Hematopoietic multipotent progenitor cell treated with erythropoietin and hydrocortisone succinate and interleukin-3 and kit ligand, for 4 days (in vitro differentiated cells): Measurements from ENCODE around the gene OPRM1.

ENCODE experiments used
- DNase-seq: peaks from one replicate; pipeline ENCODE4 v3.0.0-alpha.2; 2015

OPRM1 gene

DNA sequence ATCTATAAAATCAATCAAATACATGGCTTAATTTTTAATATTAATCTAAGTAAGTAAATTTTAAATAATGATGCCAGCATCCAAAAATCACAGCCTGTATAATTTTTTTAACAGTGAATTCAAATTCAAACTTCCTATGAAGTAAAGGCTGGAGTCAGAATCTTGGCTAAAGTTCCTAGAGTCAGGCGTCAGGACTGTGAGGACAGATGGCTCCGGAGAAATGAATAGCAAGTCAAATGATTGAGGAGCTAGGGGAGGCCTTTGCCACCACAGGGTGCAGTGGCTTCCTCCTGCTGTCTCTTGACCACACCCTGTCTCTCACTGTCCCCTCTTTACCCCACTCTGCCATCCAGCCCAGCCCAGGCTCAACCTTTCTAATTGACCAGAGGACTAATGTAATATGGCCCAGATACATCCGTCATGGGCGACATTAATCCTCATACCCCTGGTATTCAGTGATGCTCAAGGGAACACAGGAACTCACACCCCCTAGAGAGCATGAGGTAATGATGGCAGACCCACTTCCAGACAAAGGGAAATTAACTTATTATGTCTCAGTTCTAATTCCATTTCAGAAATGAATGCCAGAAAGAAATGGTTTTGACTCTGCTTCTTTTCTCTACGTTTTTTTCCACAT is 53.4 kb downstream of the OPRM1 start:
- DNase-seq, result no peak

DNA sequence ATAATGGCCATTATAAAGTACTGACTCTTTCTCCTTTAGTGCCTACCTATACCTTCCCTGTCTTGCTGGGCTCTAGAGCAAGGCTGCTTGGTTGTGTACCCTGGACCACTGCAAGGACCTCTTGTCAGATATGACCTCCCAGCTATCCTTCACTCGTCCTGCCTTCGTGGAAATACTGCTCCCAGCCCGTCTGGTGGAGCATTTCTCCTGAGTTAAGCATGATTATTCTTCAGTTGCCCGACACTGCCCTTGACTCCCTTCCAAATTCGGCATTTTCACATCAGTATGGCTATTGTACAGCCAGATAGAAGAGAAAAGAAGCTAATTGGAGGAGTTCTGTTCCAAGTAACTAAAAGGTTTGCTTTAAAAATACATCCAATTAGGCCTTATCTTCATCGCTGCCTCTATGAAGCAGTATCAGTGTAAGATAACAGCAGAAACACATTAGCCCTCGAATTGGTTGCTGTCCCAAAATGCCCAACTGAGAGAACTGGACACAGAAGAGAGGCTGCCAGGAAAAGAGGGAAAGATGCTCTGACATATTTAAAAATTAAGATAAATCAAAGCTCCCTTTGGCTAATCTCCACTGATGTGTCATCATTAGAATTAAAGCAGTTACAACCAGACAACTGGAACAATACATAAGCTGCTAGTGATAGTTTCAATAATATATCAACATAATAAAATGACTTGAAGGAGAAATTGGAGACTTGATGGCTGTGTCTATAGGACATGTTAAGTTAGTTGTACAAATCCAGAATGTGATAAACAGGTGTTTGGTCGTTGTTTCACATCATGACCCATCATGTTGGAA is 54.4 kb downstream of the OPRM1 start:
- no peak for DNase-seq

DNA sequence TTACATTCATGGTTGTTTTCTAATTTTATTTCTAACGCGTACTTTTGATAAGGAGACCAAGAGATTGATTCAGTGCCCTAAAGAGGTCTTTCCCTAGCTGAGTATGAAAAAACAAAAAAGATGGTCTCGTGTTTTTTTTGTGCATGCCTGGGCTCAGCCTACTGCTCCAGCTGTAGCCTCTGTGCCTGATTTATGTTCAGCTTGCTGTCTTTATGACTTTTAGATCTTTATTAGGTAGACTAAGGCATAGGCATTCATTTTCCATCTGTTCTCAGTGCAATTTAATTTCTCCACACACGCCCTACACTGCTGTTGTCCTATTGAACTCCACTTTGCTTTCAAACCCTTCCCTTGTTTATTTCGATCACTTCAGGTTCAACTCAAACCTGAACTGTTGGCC is 56.5 kb downstream of the OPRM1 start:
- no peak for DNase-seq

DNA sequence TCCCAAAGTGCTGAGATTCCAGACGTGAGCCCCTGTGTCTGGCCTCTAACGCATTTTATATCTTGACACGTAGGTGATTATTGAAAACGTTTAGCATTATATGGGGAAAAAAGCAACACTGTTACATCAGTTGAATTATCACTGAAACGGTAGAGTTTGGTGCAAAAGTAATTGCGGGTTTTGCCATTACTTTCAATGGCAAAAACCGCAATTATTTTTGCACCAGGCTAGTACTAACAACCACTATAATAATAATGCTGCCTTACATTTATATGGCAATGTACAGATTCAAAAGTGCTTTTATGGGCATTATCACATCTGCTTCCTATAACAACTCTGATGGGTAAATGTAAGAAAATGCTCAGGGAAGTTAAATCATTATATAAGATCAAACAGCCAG is 57.3 kb downstream of the OPRM1 start:
- DNase-seq, result no peak

DNA sequence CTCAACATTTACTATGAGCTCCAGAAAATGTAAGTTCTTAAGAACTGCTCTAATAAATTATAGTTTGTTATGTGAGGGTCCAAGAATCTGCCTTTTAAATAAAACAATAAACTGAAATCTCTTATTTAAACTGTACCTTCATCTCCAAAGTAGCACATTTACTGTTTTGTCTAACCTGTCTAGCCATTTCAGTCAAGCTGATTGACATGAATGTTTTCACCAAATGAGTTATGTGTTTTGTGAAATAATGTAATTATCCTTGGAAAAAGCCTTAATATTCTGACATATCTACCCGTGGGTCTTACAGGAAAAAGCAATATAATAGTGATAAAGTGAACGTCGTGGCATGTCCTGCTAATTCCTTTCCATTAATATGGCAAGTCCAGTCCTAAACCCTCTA is 57.8 kb downstream of the OPRM1 start:
- DNase-seq, result no peak

DNA sequence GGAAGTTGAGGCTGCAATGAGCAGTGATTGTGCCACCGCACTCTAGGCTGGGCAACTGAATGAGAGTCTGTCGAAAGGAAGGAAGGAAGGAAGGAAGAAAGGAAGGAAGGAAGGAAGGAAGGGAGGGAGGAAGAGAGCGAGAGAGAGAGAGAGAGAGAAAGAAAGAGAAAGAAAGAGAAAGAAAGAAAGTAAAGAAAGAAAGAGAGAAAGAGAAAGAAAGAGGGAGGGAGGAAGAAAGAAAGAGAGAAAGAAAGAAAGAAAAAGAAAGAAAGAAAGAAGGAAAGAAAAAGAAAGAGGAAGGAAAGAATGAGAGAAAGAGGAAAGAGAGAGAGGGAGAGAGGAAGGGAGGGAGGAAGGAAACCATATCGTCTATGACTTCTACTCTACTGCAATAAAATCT is 60.2 kb downstream of the OPRM1 start:
- DNase-seq, result no peak

DNA sequence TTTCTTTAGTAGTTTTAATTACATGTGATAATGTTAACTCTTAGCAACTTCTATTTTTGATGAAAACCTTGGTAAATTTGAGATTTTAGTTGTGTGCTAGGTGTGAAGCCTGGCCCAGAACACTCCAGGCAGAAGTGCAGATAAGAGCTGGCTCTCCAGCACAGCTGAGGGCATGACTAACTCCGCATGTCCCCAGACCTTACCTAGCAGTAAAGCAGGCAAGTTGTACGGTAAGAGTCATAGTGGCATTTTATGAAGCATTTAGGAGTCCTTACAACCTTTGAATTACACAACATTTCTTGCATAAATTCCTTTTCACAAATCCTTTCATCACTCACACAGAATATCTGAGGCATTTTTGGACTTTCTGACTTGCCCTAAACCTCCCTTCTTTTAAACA is 67.2 kb downstream of the OPRM1 start:
- no peak for DNase-seq

DNA sequence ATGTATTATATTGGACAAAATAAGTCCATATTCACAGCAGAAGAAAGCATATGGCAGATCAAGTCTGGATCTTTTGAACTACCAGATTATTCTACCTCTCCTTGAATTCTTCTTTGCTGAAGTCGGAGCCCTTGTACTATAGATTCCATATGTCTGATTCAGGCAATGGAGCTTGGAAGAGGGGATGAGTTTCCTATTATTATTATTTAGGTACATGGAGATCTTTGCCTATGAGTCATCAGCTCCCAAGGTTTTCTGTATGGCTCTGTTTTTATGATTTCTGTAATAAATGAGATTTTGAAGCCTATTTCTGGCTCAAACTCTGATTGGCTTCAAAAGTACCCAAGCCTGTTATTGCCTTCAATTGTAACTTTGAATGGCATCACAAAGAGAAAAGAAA is 72.0 kb downstream of the OPRM1 start:
- DNase-seq, result no peak

DNA sequence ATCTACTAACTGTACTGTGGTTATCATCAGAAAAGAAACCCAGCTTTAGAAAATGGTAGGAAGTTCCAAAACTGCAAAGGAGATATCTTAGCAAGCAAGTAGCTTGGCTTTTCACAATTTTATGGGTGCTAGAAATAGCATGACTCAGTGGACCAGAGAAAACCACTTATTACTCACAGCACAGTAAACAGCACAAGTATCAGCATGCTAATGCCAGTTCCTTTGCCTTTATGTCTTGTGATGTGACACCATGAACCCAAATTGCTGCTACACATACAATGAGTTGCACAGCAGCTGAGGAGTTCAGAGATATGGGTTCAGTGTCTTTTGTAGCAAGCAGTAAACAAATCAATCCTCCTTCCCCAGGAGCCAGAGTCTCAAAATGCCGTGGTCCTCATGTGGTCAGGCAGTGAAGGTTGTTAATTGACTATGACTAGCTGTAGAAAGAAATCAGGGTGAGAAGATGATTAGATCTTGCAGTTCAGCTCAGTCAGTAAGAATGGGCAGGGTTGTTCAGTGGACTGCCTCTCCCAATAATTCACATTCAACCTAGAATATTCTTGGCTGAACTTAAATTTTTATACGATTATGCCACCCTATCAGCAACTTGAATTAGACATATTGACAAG is 73.3 kb downstream of the OPRM1 start:
- DNase-seq, result no peak

DNA sequence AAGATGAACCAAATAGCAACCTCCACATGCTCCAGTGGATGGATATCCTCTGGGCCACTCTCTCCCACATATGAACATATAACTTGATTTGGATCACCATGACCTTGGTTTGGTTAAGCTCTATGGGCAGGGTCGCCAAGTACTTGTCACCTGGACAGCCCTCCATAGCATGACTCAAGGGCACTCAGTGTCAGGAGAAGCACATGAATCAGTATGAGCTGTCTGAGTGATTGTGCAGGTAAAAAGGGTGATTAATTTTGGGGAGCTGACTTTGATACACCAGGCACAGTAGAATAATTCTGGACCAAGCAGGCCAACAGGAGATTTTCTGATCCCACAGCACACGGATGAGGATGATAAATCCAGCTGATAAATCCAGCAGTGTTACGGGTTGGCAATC is 74.4 kb downstream of the OPRM1 start:
- no peak for DNase-seq

DNA sequence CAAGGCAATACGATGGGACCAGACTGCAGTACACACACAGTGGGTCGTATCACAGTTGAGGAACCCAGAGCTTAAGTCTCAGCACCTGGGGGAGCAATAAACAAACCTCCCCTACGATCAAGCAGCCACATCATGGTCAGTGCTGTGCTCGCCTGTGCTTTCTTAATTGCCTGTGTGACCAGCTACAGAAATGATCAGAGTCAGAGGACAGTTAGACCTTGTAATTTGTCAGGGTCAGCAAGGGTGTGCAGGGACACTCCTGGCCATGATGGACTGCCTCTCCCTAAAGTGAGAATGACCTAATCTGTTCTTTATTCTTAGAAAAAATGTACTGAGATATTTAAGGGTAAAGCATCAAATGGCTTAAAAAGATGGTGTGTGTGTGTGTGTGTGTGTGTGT is 78.4 kb downstream of the OPRM1 start:
- no peak for DNase-seq

DNA sequence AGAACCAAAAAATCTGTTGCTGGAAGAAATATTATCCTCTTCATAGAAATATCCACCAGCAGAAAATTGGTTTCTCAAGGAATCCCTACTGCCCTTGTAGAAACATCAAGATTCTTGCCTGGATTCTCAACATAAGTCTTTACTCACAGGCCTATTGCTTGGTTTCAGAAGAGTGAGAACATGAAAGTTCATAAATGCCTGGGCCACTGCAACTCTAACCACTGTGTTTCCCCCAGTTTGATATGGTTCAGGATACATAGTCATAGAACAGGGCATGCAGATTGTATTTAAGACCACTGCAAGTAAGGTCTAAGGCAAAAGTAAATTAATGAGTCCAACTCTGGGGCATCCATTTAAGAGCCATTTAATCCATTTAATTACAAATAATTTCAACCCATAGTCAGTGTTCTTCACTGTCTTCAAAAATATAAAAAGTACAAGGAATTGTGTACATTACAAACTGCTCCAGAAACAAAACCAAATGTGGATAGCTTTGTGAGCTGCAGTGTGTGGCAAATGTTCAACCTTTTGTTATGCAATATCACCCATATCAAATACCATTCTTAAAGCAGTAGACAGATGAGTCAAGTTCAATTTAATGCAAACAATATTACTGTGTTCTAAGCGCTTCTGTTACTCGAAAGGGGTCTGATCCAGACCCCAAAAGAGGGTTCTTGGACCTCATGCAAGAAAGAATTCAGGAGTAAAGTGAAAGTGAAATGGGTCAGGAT is 83.3 kb downstream of the OPRM1 start:
- no peak for DNase-seq

DNA sequence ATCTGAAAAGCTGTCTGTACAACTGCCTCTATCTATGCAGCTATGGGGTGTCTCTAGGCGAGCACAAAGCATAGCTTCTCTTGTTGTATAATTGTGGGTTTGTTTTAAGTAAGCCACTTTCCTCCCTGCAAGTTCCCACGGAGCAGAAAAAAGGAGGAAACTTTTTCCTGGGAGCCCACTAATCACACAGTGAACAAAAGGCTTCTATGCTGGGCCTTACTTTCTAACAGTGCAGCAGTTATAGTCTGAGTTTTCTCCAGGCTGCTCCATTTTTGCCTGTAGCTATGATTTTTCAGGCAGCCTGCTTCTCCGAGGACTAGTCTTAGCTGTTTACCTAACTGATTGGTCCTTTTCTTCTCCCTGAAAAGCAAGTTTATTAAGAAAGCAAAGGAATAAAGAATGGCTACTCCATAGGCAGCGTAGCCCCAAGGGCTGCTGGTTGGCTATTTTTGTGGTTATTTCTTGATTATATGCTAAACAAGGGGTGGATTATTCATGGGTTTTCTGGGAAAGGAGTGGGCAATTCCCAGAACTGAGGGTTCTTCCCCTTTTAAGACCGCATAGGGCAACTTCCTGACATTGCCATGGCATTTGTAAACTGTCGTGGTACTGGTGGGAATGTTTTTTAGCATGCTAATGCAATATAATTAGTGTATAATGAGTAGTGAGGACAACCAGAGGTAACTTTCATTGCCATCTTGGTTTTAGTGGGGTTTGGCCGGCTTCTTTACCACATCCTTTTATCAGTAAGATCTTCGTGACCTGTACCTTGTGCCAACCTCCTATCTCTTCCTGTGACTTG is 84.3 kb downstream of the OPRM1 start:
- peak; percentile 52 for DNase-seq

DNA sequence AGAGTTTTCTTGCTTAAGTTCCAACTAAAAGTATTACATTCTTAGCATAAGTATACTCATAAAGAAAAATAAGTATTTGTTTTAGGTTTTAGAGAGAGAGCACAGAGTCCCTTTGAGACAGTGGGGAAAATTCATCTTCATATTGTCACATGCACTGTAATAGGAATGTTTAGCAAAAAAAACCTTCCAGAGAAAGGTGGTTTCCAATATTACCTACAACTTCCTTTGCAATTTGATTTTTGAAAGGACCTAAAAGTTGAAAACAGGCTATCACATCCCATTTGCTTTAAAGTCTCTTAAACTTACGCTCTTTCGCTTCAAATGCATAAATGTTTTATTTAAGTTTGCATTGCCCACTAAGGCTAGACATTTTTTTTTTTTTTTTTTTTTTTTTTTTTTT is 86.4 kb downstream of the OPRM1 start:
- peak; percentile 26 for DNase-seq

DNA sequence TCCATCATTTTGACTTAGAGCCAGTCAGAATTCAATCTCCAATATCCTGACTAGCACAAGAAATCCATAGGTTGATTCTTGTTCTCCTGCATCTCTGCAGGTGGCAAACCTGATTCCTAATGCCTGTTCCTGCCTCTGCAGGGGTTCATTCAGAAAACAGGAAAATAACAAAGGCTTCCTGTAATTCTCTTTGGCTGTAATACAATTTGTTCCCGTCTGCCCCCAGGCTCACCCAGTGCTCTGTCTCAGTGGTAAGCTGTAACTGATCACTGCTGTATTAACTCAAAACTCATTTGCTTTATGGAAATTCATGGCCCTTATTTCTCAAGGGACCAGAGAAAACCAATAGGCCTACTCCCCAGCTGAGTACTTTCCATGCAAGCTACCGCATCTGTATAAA is 88.6 kb downstream of the OPRM1 start:
- DNase-seq, result no peak

DNA sequence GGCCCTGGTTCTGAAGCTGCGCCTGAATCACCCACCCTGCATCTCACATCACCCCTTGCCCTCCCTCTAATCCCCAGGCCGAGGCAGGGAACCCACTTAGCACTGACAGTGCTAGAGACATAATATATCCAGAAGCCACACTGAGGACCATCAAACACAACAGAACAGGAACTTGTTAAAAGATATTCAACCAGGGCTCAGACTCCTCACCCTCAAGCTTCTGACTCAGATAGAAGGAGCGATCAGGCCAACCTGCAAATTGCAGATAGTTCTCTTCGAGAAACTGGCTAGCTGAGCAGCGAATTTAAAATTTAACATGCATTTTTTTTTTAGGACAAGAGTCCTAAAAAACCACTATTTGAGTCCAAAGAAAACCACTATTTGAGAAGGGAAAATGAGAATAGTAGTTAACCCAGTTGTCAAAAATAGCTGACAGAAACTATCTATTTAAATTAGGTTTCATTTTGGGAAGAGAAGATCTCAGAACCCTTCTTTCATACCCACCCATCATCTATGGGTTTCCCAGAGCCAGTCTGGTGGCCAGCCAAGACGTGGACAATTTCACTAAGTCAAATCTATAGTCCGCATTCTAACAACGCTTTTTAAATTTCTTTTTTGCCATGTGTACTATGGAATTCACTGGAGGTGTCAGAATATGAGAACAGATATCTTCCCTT is 95.6 kb downstream of the OPRM1 start:
- peak; percentile 22 for DNase-seq

DNA sequence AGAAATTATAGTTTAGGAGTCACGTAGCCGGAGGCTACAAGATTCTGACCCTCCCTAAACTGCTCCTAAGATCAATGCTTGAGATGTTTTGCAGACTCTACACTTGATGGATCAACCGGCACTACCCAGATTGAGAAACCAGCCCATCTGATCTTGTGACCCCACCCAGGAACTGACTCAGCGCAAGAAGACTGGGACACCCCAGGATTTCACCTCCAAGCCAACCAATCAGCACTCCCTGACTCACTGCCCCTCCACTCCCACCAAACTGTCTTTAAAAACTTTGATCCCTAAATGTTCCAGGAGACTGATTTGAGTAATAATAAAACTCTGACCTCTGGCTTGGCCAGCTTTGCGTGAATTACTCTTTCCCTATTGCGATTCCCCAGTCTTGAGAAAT is 99.8 kb downstream of the OPRM1 start:
- DNase-seq, result peak; percentile 11

DNA sequence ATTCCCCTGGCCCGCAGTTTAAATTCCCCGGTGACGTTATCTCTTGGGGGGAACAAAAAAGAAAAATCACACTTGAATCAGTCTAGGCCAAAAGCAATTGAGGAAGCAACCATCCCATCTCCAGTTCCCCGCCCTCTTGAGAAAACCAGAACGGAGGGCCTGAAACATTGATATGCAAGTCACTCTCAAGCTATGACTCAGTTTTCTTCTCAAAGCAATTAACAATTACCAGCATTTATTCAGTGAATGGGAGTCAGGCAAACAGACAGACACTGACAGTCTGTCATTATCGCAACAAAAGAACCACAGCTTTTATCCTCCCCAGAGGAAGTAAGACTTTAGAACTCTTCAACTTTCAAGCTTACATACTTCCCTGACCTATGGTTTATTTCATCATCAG is 100.9 kb downstream of the OPRM1 start:
- peak; percentile 82 for DNase-seq

DNA sequence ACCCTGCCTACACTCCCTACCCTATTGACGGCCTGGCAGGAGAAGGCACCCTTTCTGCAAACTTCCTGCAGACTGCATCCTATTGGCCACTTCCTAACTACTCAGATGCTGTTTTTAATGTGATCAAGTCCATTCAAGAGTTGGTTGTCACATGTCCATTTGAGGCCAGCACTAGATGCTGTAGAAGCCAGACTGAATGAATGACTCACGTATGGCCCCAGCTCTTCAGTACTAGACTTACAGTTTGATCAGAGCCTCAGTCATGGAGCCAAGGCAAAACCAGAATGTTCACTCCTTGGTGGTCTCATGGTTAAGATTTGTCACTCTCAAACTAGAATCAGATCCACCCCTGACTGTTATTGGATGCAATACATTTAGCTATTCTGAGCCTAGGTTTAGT is 101.7 kb downstream of the OPRM1 start:
- DNase-seq, result no peak

DNA sequence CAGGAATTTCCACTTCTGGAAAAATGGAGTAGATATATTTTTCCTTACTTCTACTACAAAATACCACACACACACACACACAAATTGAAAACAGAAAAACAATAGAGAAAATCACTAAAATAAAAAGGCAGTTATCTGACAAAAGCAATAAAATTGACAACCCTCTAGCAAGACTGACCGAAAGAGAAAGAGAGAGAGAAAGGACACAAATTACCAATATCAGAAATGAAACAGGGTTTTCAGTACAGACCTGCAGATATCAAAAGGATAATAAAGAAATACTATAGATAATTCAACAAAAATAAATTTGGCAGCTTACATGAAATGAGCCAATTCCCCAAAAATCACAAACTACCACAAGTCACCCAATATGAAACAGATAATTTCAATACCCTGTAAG is 104.7 kb downstream of the OPRM1 start:
- no peak for DNase-seq

DNA sequence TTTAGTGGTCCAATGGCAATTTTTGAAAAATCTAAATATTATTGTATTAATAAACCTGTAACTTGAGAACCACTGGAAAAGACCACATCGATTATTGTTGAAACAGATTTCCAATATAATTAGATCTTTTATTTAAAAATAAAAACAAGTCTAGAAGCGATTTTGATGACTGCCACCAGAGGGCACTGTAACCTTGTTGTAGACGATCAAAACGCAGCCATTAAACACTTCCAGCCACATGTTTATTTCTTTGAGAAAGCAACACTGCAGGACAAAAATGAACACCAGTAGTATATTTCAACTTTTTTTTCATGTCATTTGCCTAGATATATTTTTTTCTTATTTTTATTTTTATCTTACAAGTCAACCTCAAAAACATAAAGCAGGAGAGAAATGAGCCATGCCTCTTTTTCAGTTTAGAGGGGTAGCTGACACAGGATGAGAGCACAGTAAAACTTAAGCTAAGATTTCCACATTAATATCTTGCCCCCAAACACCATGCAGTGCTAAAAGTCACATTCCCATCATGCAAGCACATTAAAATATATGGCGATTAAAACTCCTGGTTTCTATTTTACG is 115.4 kb downstream of the OPRM1 start:
- peak; percentile 88 for DNase-seq
